Mammary epithelial cell (primary cell): ENCODE data around the gene APC2.

Experiments
- CTCF ChIP-seq, 2 donors: IDR thresholded peaks in 1 of 2; conservative IDR thresholded peaks in 1 of 2; 2 replicates each; pipeline ENCODE4 v1.5.1; 2011 to 2012; ENCODE audit warnings: inconsistent platforms in 2 of 2, low read length in 2 of 2, mild to moderate bottlenecking in 2 of 2, control low read depth in 1 of 2, low read depth in 1 of 2; ENCODE audit not compliant: insufficient read depth in 1 of 2; ENCODE audit errors: extremely low read depth in 1 of 2
- EZH2 ChIP-seq: IDR thresholded peaks from 2 replicates; pipeline ENCODE4 v1.6.1; 2012; ENCODE audit warnings: low read length, inconsistent platforms, borderline replicate concordance

GRCh38 chr19:1497578-1498235, 47.8 kb downstream of the APC2 start:
- TF ChIP-seq CTCF (conservative IDR thresholded peaks at IDR 0.05 in 1 of 2, IDR thresholded peaks at IDR 0.05 in 1 of 2; ENCODE audit: extremely low read depth in 1 of 2, insufficient read depth in 1 of 2, low read depth in 1 of 2, low read length in 2 of 2) (no peak), EZH2 (no peak)
